IMR-90 (cell line): ENCODE data around the gene RAD51B. TPM values are rescaled to one million over a fixed set of nuclear protein-coding genes. Genes with fewer than 3 reads are reported as not detected.

Experiments used
- ATAC-seq: fragments of 200-7000 bp; cut with Tn5 transposase; 2 replicates; pipeline ENCODE4 v1.9.1; 2020; ENCODE audit warnings: low read depth, mild to moderate bottlenecking, moderate library complexity
- BruUV-seq: library from RNA; stranded (reverse); fragments of 400-500 nt; replicated peaks from 2 replicates; lab custom pipeline; 2021; lab: Mats Ljungman, UMichigan
- CTCF ChIA-PET: fragments of 300-600 bp; formaldehyde crosslinking; extraction: SDS; loops from one replicate; lab custom pipeline; 2021; ENCODE audit warnings: antibody characterized with exemption; lab: Yijun Ruan, JAX
- POLR2A ChIA-PET: fragments of 300-600 bp; sonication (Branson Sonifier 250); formaldehyde crosslinking; loops from one replicate; lab custom pipeline; 2022; ENCODE audit warnings: antibody characterized with exemption; ENCODE audit not compliant: unreplicated experiment; lab: Charles Lee
- DNase-seq: peaks from one replicate; pipeline ENCODE4 v3.0.0; 2013
- H2AFZ ChIP-seq: replicated peaks from 2 replicates; pipeline ENCODE3; 2013; ENCODE audit warnings: low read length, mild to moderate bottlenecking; ENCODE audit not compliant: poor library complexity
- H2AK5ac ChIP-seq: 2 replicates; pipeline ENCODE4 v1.6.1; 2013; ENCODE audit warnings: low read depth, low read length, inconsistent platforms
- H2AK9ac ChIP-seq: replicated peaks from 2 replicates; pipeline ENCODE3; 2013; ENCODE audit warnings: mild to moderate bottlenecking, low read depth, low read length, moderate library complexity; ENCODE audit not compliant: poor library complexity
- H2BK120ac ChIP-seq: 2 replicates; pipeline ENCODE4 v1.6.1; 2013; ENCODE audit warnings: low read depth, low read length, inconsistent platforms
- H2BK15ac ChIP-seq: 3 replicates; pipeline ENCODE4 v1.6.1; 2013; ENCODE audit warnings: low read depth, low read length, inconsistent platforms
- H2BK20ac ChIP-seq: 2 replicates; pipeline ENCODE4 v1.6.1; 2013; ENCODE audit warnings: low read depth, mild to moderate bottlenecking, inconsistent platforms, low read length, moderate library complexity
- H2BK5ac ChIP-seq: 2 replicates; pipeline ENCODE4 v1.6.1; 2013; ENCODE audit warnings: mild to moderate bottlenecking, low read depth, low read length, inconsistent platforms; ENCODE audit not compliant: poor library complexity, severe bottlenecking
- H3K14ac ChIP-seq: replicated peaks from 2 replicates; pipeline ENCODE4 v1.6.1; 2013; ENCODE audit warnings: low read depth, low read length, inconsistent platforms
- H3K18ac ChIP-seq: 2 replicates; pipeline ENCODE4 v1.6.1; 2013; ENCODE audit warnings: low read depth, low read length, control low read depth
- H3K23ac ChIP-seq: 2 replicates; pipeline ENCODE4 v1.6.1; 2013; ENCODE audit warnings: low read depth, low read length, inconsistent platforms
- H3K27ac ChIP-seq: 2 replicates; pipeline ENCODE4 v1.5.1; 2013; ENCODE audit warnings: mild to moderate bottlenecking, control low read depth, low read length; ENCODE audit not compliant: insufficient read depth
- H3K27me3 ChIP-seq: 2 replicates; pipeline ENCODE4 v1.6.1; 2013; ENCODE audit warnings: low read length; ENCODE audit not compliant: control insufficient read depth, insufficient read depth
- H3K36me3 ChIP-seq: 2 replicates; pipeline ENCODE4 v1.6.1; 2013; ENCODE audit warnings: low read length, mixed read lengths; ENCODE audit not compliant: control insufficient read depth, insufficient read depth
- H3K4ac ChIP-seq: 2 replicates; pipeline ENCODE4 v1.6.1; 2013; ENCODE audit warnings: low read depth, low read length, inconsistent platforms
- H3K4me1 ChIP-seq: 2 replicates; pipeline ENCODE4 v1.6.1; 2013; ENCODE audit warnings: low read length, mixed read lengths; ENCODE audit not compliant: control insufficient read depth, insufficient read depth
- H3K4me2 ChIP-seq: 2 replicates; pipeline ENCODE4 v1.6.1; 2013; ENCODE audit warnings: low read depth, mild to moderate bottlenecking, control low read depth, low read length, moderate library complexity
- H3K4me3 ChIP-seq: 2 replicates; pipeline ENCODE4 v1.5.1; 2013; ENCODE audit warnings: low read depth, mild to moderate bottlenecking, control low read depth, low read length, moderate library complexity; ENCODE audit not compliant: insufficient read depth
- H3K56ac ChIP-seq: 2 replicates; pipeline ENCODE4 v1.6.1; 2013; ENCODE audit warnings: low read length, inconsistent platforms; ENCODE audit not compliant: insufficient read depth; ENCODE audit errors: extremely low read depth
- H3K79me1 ChIP-seq, 2 experiments: 2 replicates each; pipeline ENCODE4 v1.6.1; 2013; ENCODE audit warnings: low read length in 2 of 2, inconsistent platforms in 1 of 2, low read depth in 1 of 2
- H3K9ac ChIP-seq: 2 replicates; pipeline ENCODE4 v1.6.1; 2013; ENCODE audit warnings: low read depth, low read length, control low read depth
- H3K9me1 ChIP-seq: 2 replicates; pipeline ENCODE4 v1.6.1; 2013; ENCODE audit warnings: low read length, inconsistent platforms; ENCODE audit not compliant: insufficient read depth
- H3K9me3 ChIP-seq: 2 replicates; pipeline ENCODE4 v1.6.1; 2013; ENCODE audit warnings: low read length; ENCODE audit not compliant: control insufficient read depth, insufficient read depth
- H4K20me1 ChIP-seq: 2 replicates; pipeline ENCODE4 v1.6.1; 2013; ENCODE audit warnings: low read length, inconsistent platforms; ENCODE audit not compliant: insufficient read depth
- H4K5ac ChIP-seq: 2 replicates; pipeline ENCODE4 v1.6.1; 2013; ENCODE audit warnings: mild to moderate bottlenecking, low read depth, low read length, control low read depth
- H4K8ac ChIP-seq, 2 experiments: 2 replicates each; pipeline ENCODE4 v1.6.1; 2013; ENCODE audit warnings: low read depth in 2 of 2, low read length in 2 of 2, control low read depth in 1 of 2, inconsistent platforms in 1 of 2
- H4K91ac ChIP-seq: 2 replicates; pipeline ENCODE4 v1.6.1; 2013; ENCODE audit warnings: low read depth, low read length, inconsistent platforms; ENCODE audit not compliant: insufficient read depth
- BHLHE40 ChIP-seq: fragments of 150-350 bp; IDR thresholded peaks from 2 replicates; pipeline ENCODE4 v1.6.1; 2016; ENCODE audit warnings: mild to moderate bottlenecking, low read depth, low read length
- CEBPB ChIP-seq: IDR thresholded peaks from 2 replicates; pipeline ENCODE4 v1.6.1; 2012; ENCODE audit warnings: low read depth, low read length, improper control_type of control experiment
- CHD1 ChIP-seq: IDR thresholded peaks from 2 replicates; pipeline ENCODE4 v1.6.1; 2012; ENCODE audit warnings: low read depth, low read length, improper control_type of control experiment
- FOS ChIP-seq: fragments of 150-350 bp; IDR thresholded peaks from 2 replicates; pipeline ENCODE4 v1.6.1; 2016; ENCODE audit warnings: low read depth, low read length
- MAFK ChIP-seq: IDR thresholded peaks from 2 replicates; pipeline ENCODE4 v1.6.1; 2012; ENCODE audit warnings: low read depth, low read length, improper control_type of control experiment
- MAZ ChIP-seq: IDR thresholded peaks from 2 replicates; pipeline ENCODE4 v1.6.1; 2012; ENCODE audit warnings: low read depth, mild to moderate bottlenecking, low read length, improper control_type of control experiment, moderate library complexity, borderline replicate concordance
- MXI1 ChIP-seq: IDR thresholded peaks from 2 replicates; pipeline ENCODE4 v1.6.1; 2012; ENCODE audit warnings: low read depth, mild to moderate bottlenecking, low read length, moderate library complexity, borderline replicate concordance
- NFE2L2 ChIP-seq: fragments of 150-350 bp; IDR thresholded peaks from 2 replicates; pipeline ENCODE4 v1.6.1; 2016; ENCODE audit warnings: low read depth, mild to moderate bottlenecking, low read length
- POLR2A ChIP-seq: IDR thresholded peaks from 2 replicates; pipeline ENCODE4 v1.6.1; 2012; ENCODE audit warnings: mild to moderate bottlenecking, low read depth, low read length
- RAD21 ChIP-seq: IDR thresholded peaks from 2 replicates; pipeline ENCODE4 v1.6.1; 2012; ENCODE audit warnings: low read length, improper control_type of control experiment
- RCOR1 ChIP-seq: IDR thresholded peaks from 2 replicates; pipeline ENCODE4 v1.6.1; 2012; ENCODE audit warnings: mild to moderate bottlenecking, low read length, improper control_type of control experiment; ENCODE audit not compliant: insufficient replicate concordance
- RFX5 ChIP-seq: IDR thresholded peaks from 2 replicates; pipeline ENCODE4 v1.8.0; 2012; ENCODE audit warnings: low read depth, mild to moderate bottlenecking, low read length, moderate library complexity
- SMC3 ChIP-seq: fragments of 150-350 bp; IDR thresholded peaks from 2 replicates; pipeline ENCODE4 v1.6.1; 2016; ENCODE audit warnings: low read depth, mild to moderate bottlenecking, antibody characterized with exemption, low read length, moderate library complexity
- WGBS, 2 experiments: methylation state at CpG; one replicate each; pipeline versions ENCODE4 v1.1.5 to v1.1.7; 2013; ENCODE audit warnings: missing lambda C conversion rate in 2 of 2; ENCODE audit not compliant: insufficient read length in 1 of 2; ENCODE audit errors: extremely low coverage in 2 of 2; 5-methylcytosine and 5-hydroxymethylcytosine counted together
- dilution Hi-C: fragments of 300-500 bp; cut with HindIII; formaldehyde crosslinking; loops from one replicate; pipeline ENCODE4 v1.14.3; 2018; ENCODE audit warnings: low sequenced_read_pairs; ENCODE audit not compliant: unreplicated experiment
- in situ Hi-C: fragments of 300-500 bp; cut with MboI; formaldehyde crosslinking; loops from 3 replicates; pipeline ENCODE4 v1.14.3; 2019; ENCODE audit warnings: low sequenced_read_pairs, inconsistent platforms, mixed read lengths
- intact Hi-C: fragments of 100-400 bp; cut with micrococcal nuclease; formaldehyde crosslinking; loops from 2 replicates; pipeline ENCODE4 v1.10.0; 2022
- polyA plus RNA-seq, 3 experiments: library from polyadenylated mRNA; depleted of rRNA; stranded (reverse); fragments of >200 nt; gene quantifications; 2 replicates each; pipeline ENCODE4 v1.2.3, GENCODE V29; 2012; ENCODE audit warnings: low replicate concordance in 1 of 3
- total RNA-seq: library from RNA; depleted of rRNA; stranded (reverse); fragments of >200 nt; gene quantifications from 2 replicates; pipeline ENCODE4 v1.2.3, GENCODE V29; 2012
- TF ChIP-seq, protein P1 (sequence below): conservative IDR thresholded peaks from 2 replicates; pipeline ENCODE4 v1.5.1; 2012; ENCODE audit warnings: mild to moderate bottlenecking, low read depth, low read length, improper control_type of control experiment
- TF ChIP-seq, protein P2 (sequence below): fragments of 150-350 bp; IDR thresholded peaks from 2 replicates; pipeline ENCODE4 v1.6.1; 2017; ENCODE audit warnings: mild to moderate bottlenecking, antibody characterized with exemption, low read length, low read depth
- TF ChIP-seq, protein P3 (sequence below): fragments of 150-350 bp; IDR thresholded peaks from 2 replicates; pipeline ENCODE4 v1.6.1; 2016; ENCODE audit warnings: low read depth, mild to moderate bottlenecking, low read length, moderate library complexity, borderline replicate concordance

The RAD51B gene
- total and polyA plus RNA-seq, 2 of the 4 experiments (the other 2 are of a cell fraction): 5.1 to 18.8 TPM

DNA sequence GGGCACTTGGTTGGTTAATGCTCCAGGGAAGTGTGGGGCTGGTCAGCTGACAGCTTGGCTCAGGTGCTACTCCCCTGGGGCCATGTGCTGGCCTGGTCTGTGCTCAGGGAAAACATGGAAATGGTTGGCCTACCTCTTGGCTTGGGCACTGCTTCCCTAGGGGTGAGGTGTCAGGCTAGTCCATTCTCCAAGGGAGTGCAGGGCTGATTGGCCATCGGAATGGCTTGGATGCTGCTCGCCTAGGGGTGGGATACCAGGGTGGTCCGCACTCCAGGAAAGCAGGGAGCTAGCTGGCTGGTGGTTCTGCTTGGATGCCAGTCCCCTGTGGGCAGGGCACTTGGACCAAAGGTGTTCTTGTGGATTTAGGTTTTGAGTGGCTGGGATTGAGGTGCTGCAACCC is 245.7 kb downstream of the RAD51B start:
- no peak overlapping the region for H3K4me3 ChIP-seq
- H3K9ac ChIP-seq: no peak overlapping the region
- WGBS, 2 experiments: no CpG with 5 or more reads among the region's 3 CpGs
- no TSS peak for BruUV-seq
- ATAC-seq (no peak), DNase-seq (no peak)
- H2BK120ac ChIP-seq: no peak overlapping the region
- H2AFZ ChIP-seq: peak overlapping the region; percentile 37
- H3K23ac ChIP-seq: no peak overlapping the region
- POLR2A ChIA-PET: no interaction called here
- H3K9me1 ChIP-seq: no peaks in the 10 kb centered on the region
- H2BK20ac ChIP-seq: no peak overlapping the region
- intact Hi-C loops (no loop called here), in situ Hi-C loops (no loop called here), dilution Hi-C loops (no loop called here)
- no peak overlapping the region for H2BK5ac ChIP-seq
- no peak overlapping the region for H3K4ac ChIP-seq
- H3K4me1 ChIP-seq: no peaks in the 10 kb centered on the region
- no peak overlapping the region for H3K27ac ChIP-seq
- no peaks in the 10 kb centered on the region for H3K9me3 ChIP-seq
- CTCF ChIA-PET: no interaction called here
- H3K27me3 ChIP-seq: no peaks in the 10 kb centered on the region
- peak overlapping the region; percentile 47 for H2AK9ac ChIP-seq
- no peak overlapping the region for H4K5ac ChIP-seq
- no peak overlapping the region; the same call in 1 of the 2 replicates for H3K14ac ChIP-seq
- TF ChIP-seq SMC3: no peak
- no peak for TF ChIP-seq FOS
- TF ChIP-seq MAZ: no peak
- TF ChIP-seq RAD21: no peak
- TF ChIP-seq CEBPB: no peak
- no peak for TF ChIP-seq MAFK
- TF ChIP-seq BHLHE40: no peak
- TF ChIP-seq, protein P1, sequence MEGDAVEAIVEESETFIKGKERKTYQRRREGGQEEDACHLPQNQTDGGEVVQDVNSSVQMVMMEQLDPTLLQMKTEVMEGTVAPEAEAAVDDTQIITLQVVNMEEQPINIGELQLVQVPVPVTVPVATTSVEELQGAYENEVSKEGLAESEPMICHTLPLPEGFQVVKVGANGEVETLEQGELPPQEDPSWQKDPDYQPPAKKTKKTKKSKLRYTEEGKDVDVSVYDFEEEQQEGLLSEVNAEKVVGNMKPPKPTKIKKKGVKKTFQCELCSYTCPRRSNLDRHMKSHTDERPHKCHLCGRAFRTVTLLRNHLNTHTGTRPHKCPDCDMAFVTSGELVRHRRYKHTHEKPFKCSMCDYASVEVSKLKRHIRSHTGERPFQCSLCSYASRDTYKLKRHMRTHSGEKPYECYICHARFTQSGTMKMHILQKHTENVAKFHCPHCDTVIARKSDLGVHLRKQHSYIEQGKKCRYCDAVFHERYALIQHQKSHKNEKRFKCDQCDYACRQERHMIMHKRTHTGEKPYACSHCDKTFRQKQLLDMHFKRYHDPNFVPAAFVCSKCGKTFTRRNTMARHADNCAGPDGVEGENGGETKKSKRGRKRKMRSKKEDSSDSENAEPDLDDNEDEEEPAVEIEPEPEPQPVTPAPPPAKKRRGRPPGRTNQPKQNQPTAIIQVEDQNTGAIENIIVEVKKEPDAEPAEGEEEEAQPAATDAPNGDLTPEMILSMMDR: no peak
- TF ChIP-seq NFE2L2: no peak
- no peak for TF ChIP-seq MXI1
- TF ChIP-seq, protein P2, sequence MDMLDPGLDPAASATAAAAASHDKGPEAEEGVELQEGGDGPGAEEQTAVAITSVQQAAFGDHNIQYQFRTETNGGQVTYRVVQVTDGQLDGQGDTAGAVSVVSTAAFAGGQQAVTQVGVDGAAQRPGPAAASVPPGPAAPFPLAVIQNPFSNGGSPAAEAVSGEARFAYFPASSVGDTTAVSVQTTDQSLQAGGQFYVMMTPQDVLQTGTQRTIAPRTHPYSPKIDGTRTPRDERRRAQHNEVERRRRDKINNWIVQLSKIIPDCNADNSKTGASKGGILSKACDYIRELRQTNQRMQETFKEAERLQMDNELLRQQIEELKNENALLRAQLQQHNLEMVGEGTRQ: no peak
- TF ChIP-seq CHD1: no peak
- TF ChIP-seq, protein P3, sequence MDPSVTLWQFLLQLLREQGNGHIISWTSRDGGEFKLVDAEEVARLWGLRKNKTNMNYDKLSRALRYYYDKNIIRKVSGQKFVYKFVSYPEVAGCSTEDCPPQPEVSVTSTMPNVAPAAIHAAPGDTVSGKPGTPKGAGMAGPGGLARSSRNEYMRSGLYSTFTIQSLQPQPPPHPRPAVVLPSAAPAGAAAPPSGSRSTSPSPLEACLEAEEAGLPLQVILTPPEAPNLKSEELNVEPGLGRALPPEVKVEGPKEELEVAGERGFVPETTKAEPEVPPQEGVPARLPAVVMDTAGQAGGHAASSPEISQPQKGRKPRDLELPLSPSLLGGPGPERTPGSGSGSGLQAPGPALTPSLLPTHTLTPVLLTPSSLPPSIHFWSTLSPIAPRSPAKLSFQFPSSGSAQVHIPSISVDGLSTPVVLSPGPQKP: no peak
- no peak for TF ChIP-seq RCOR1
- no peak for TF ChIP-seq POLR2A
- no peak for TF ChIP-seq RFX5
- no peak overlapping the region for H3K4me2 ChIP-seq
- H3K79me1 ChIP-seq: peaks cover 0 to 6% of the 10 kb centered on the region in 2 experiments; a peak in 1 of 4 replicates
- H3K18ac ChIP-seq: no peak overlapping the region
- no peak overlapping the region for H3K56ac ChIP-seq
- H4K91ac ChIP-seq: no peak overlapping the region
- H4K8ac ChIP-seq: no peak overlapping the region
- no peaks in the 10 kb centered on the region for H4K20me1 ChIP-seq
- H3K36me3 ChIP-seq: no peaks in the 10 kb centered on the region
- no peak overlapping the region for H2AK5ac ChIP-seq
- H2BK15ac ChIP-seq: no peak overlapping the region
